GM12878 (cell line): ENCODE measurements around the gene CDC42BPA.

Source experiments
- CEBPB ChIP-seq, 2 experiments: fragments of 150-350 bp in 1 of 2; IDR thresholded peaks; 2 replicates each; pipeline ENCODE4 v1.6.1; 2012 to 2014; ENCODE audit warnings: low read depth in 2 of 2, low read length in 2 of 2, borderline replicate concordance in 1 of 2, inconsistent platforms in 1 of 2
- ETV6 ChIP-seq, 2 experiments: fragments of 450-650 bp in 1 of 2; IDR thresholded peaks in 1 of 2; conservative IDR thresholded peaks in 1 of 2; 2 replicates each; pipeline ENCODE4 v1.6.1; 2014; ENCODE audit warnings: antibody characterized with exemption in 1 of 2, borderline replicate concordance in 1 of 2, low read depth in 1 of 2, mild to moderate bottlenecking in 1 of 2, moderate library complexity in 1 of 2
- NRF1 ChIP-seq: conservative IDR thresholded peaks from 2 replicates; pipeline ENCODE4 v1.6.1; 2011; ENCODE audit warnings: mild to moderate bottlenecking, low read depth, low read length, improper control_type of control experiment
- PAX8 ChIP-seq: fragments of 450-650 bp; IDR thresholded peaks from 2 replicates; pipeline ENCODE4 v1.6.1; 2017; ENCODE audit warnings: mild to moderate bottlenecking, moderate library complexity
- PML ChIP-seq: IDR thresholded peaks from 2 replicates; pipeline ENCODE4 v1.6.1; 2012; ENCODE audit warnings: low read length, inconsistent platforms
- POLR2A ChIP-seq: IDR thresholded peaks from 2 replicates; pipeline ENCODE4 v1.6.1; 2011; ENCODE audit warnings: low read depth, mild to moderate bottlenecking, low read length
- POLR2AphosphoS5 ChIP-seq: IDR thresholded peaks from 2 replicates; pipeline ENCODE4 v1.6.1; 2011; ENCODE audit warnings: mild to moderate bottlenecking, low read length, inconsistent platforms
- RCOR1 ChIP-seq: conservative IDR thresholded peaks from 2 replicates; pipeline ENCODE4 v1.6.1; 2012; ENCODE audit warnings: low read depth, low read length, improper control_type of control experiment
- RFX5 ChIP-seq: IDR thresholded peaks from 2 replicates; pipeline ENCODE4 v1.6.1; 2011; ENCODE audit warnings: low read depth, low read length, improper control_type of control experiment
- ZZZ3 ChIP-seq: IDR thresholded peaks from 2 replicates; pipeline ENCODE4 v1.6.1; 2011; ENCODE audit warnings: low read depth; ENCODE audit not compliant: control insufficient read depth, insufficient read length
- TF ChIP-seq, protein P1 (sequence below), 3 experiments: IDR thresholded peaks in 2 of 3; conservative IDR thresholded peaks in 1 of 3; 2 replicates each; pipeline ENCODE4 v1.5.1; 2011; ENCODE audit warnings: low read depth in 3 of 3, low read length in 3 of 3, mild to moderate bottlenecking in 3 of 3, control low read depth in 2 of 3, moderate library complexity in 2 of 3, inconsistent platforms in 1 of 3, mixed read lengths in 1 of 3; ENCODE audit not compliant: control insufficient read depth in 2 of 3, insufficient read depth in 1 of 3; ENCODE audit errors: extremely low read depth in 1 of 3
- TF ChIP-seq, protein P2 (sequence below): fragments of 450-650 bp; IDR thresholded peaks from 2 replicates; pipeline ENCODE4 v1.6.1; 2017; ENCODE audit warnings: mild to moderate bottlenecking
- TF ChIP-seq, protein P3 (sequence below): IDR thresholded peaks from 2 replicates; pipeline ENCODE4 v1.6.1; 2011; ENCODE audit warnings: low read depth, low read length, improper control_type of control experiment, borderline replicate concordance

DNA sequence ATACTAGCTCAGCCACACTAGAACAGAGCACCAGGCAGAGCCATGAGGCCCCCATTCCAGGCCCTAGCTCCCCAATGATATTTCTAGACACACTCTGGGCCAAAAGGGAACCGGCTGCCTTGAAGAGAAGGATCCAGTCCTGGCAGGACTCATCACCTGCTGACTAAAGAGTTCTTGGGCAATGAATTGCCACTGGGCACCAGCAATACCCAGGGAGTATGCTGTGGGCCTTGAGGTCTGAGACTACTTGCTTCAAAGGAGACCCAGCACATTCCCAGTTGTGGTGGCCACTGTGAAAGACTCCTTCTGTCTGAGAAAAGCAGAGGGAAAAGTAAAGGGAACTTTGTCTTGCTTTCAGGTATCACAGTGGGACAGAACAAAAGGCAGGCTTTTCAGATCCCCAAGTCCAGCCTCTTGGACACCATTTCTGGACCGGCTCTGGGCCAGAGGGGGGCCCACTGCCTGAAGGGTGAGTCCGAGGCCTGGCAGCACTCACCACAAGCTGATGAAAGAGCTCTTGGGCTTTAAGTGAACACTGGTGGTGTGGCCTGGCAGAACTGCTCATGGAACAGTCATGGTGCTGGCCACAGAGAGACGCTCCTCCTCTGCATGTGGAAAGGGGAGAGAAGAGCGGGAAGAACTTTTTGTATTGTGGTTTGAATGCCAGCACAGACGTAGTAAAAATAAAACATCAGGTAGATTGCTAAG, 72.5 kb downstream of the CDC42BPA start:
- no peak for TF ChIP-seq PAX8
- TF ChIP-seq RFX5 = no peak
- TF ChIP-seq POLR2A = no peak
- TF ChIP-seq, protein P1, sequence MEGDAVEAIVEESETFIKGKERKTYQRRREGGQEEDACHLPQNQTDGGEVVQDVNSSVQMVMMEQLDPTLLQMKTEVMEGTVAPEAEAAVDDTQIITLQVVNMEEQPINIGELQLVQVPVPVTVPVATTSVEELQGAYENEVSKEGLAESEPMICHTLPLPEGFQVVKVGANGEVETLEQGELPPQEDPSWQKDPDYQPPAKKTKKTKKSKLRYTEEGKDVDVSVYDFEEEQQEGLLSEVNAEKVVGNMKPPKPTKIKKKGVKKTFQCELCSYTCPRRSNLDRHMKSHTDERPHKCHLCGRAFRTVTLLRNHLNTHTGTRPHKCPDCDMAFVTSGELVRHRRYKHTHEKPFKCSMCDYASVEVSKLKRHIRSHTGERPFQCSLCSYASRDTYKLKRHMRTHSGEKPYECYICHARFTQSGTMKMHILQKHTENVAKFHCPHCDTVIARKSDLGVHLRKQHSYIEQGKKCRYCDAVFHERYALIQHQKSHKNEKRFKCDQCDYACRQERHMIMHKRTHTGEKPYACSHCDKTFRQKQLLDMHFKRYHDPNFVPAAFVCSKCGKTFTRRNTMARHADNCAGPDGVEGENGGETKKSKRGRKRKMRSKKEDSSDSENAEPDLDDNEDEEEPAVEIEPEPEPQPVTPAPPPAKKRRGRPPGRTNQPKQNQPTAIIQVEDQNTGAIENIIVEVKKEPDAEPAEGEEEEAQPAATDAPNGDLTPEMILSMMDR (IDR thresholded peaks at IDR 0.05 in 2 of 3, conservative IDR thresholded peaks at IDR 0.05 in 1 of 3; ENCODE audit: control insufficient read depth in 2 of 3, extremely low read depth in 1 of 3, insufficient read depth in 1 of 3, low read depth in 3 of 3, low read length in 3 of 3) = no peak
- TF ChIP-seq ZZZ3 = no peak
- no peak for TF ChIP-seq CEBPB (IDR thresholded peaks at IDR 0.05; ENCODE audit: borderline replicate concordance in 1 of 2, low read depth in 2 of 2, low read length in 2 of 2)
- TF ChIP-seq, protein P2, sequence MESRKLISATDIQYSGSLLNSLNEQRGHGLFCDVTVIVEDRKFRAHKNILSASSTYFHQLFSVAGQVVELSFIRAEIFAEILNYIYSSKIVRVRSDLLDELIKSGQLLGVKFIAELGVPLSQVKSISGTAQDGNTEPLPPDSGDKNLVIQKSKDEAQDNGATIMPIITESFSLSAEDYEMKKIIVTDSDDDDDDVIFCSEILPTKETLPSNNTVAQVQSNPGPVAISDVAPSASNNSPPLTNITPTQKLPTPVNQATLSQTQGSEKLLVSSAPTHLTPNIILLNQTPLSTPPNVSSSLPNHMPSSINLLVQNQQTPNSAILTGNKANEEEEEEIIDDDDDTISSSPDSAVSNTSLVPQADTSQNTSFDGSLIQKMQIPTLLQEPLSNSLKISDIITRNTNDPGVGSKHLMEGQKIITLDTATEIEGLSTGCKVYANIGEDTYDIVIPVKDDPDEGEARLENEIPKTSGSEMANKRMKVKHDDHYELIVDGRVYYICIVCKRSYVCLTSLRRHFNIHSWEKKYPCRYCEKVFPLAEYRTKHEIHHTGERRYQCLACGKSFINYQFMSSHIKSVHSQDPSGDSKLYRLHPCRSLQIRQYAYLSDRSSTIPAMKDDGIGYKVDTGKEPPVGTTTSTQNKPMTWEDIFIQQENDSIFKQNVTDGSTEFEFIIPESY = no peak
- TF ChIP-seq POLR2AphosphoS5 = no peak
- TF ChIP-seq NRF1 = no peak
- no peak for TF ChIP-seq RCOR1
- TF ChIP-seq, protein P3, sequence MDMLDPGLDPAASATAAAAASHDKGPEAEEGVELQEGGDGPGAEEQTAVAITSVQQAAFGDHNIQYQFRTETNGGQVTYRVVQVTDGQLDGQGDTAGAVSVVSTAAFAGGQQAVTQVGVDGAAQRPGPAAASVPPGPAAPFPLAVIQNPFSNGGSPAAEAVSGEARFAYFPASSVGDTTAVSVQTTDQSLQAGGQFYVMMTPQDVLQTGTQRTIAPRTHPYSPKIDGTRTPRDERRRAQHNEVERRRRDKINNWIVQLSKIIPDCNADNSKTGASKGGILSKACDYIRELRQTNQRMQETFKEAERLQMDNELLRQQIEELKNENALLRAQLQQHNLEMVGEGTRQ = no peak
- TF ChIP-seq ETV6 (conservative IDR thresholded peaks at IDR 0.05 in 1 of 2, IDR thresholded peaks at IDR 0.05 in 1 of 2; ENCODE audit: borderline replicate concordance in 1 of 2, low read depth in 1 of 2) = no peak
- TF ChIP-seq PML = no peak
